GM19397 (cell line): ENCODE measurements around the gene DDX17.

Experiments used
- ATAC-seq: cut with Tn5 transposase; IDR thresholded peaks from one replicate; pipeline ENCODE4 v1.9.1; 2021; ENCODE audit warnings: mild to moderate bottlenecking, moderate library complexity; ENCODE audit not compliant: unreplicated experiment

DDX17 gene

DNA sequence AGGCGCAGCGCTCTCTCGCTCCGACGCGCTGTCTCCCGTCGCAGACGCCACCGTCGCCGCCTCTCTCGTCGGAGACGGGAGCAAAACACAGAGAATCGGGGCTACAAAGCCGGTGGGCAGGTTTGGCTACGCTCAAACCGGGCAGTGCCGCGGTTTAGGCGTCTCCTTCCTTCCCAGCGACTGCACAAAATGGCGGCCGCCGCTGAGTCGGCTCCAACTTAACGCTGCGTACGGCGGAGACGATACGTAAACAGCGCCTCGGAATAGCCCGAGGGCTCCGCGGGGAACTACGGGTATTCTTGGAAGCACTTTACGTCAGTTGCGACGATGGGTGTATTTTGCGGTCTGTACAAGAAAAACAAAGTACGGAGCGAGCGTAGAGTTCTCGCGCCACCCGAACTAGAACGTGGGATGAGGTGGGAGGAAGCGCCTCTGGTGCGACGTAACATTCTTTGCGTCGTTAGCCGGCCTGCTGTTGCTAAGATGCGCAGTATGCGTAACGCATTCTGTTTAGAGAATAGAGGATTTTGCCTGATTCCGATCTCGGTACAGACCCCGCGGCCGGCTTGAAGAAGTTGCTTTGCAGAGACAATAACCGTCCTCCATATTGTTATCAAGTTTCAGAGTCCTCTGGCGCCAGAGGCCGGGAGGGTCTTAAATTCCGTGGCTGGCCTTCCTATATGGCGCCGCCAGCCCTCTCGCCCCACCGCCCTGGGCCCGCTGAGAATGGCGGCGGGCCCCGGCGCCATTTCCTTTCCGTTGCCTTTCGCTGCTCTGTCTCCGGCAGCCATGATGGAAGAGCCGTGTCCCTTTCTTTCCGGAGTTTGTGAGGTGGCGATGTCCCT is at the start of gene DDX17:
Gene DDX17 (minus strand): TSS at position 194 of the 845 bp plus-strand sequence.
- peak; percentile 84 for ATAC-seq

DNA sequence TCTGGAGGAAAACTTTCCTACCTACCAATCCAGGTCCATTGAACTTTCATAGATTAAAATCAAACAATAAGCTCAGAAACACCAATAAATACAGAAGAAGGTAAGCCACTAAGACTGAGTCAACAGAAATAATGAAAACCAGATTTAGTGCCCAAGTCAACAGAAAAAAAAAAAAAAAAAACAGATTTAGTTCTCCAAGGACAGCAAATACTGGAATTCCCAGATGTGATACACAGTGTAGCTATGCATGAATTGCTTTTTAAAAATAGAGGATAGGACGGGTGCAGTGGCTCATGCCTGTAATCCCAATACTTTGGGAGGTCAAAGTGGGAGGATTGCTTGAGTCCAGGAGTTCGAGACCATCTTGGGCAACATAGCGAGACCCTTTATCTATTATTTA is 48.2 kb upstream of the DDX17 start:
- no peak for ATAC-seq

DNA sequence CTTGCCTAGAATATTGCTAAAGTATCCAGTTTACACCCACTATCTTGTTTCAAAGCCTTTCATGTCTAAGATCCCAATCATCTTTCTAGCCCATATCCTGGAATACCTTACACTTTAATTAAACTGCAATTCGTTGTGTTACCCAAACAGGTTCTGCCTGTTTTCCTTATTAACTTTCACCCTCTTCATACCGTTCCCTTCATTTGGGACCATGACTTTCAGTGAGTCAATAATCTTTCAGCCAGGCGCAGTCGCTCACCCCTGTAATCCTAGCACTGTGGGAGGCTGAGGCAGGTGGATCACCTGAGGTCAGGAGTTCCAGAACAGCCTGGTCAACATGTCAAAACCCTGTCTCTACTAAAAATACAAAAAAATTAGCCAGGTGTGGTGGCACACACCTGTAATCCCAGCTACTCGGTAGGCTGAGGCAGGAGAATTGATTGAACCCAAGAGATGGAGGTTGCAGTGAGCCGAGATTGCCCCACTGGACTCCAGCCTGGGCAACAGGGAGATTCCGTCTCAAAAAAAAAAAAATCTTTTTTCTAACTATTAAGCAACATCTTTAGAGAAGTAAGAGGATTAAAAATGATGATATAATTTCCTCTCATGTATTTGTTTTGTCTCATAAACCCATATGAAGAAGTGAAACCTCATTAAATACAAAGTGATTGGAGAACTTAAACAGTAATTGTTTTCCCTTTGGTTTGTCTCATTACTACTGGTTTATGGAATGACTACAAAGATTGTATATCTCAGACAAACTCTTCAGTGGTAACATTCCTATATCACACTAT is 43.2 kb upstream of the DDX17 start:
- no peak for ATAC-seq

DNA sequence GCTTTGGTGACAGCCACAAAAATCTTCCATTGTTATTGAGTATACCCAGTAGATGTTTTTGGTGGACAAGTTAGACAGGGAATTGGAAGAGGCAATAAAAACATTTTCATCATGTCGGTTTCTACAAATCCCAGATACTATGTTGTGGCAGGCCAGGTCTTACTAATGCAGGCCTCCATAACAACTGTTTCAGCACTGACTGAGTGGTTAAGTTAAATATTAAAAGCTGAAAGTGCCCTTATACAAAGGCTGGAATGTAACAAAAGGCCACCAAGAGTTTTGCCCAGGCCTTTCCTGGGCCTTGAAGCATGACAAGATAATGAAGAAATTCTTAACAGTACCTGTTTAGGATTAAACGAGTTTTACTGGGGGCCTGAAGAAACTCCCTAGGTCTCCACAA is 34.6 kb upstream of the DDX17 start:
- ATAC-seq: no peak

DNA sequence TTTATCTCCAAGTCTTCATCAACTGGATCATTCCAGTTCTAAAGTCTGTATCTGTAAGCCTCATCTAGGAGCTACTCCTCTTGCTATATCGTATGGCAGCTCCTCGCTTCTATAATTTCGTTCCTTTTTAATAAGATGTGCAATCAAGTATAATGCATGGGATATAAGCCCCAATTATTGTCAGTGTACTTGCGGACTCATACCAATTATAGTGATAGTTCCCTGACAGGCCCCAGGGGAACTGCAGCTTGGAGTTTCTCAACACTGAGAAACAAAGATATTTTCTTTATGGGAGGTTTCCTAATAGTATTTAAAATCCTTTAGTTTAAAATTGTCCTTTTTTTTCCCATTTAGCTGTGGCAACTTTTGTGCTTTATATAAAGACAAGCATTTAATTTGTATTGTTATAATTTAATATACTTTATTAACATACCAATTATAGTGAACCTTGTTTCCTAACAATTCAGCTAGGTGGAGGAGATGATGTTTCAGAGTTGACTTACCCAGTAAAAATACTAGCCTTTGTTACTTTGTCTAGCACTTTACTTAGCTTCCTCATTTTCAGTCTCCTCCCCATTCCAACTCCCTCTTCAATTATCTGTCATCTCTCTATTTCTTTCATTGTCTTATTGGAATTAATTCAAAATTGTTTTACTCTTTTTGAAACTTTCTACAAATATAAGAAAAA is 25.3 kb upstream of the DDX17 start:
- no peak for ATAC-seq

DNA sequence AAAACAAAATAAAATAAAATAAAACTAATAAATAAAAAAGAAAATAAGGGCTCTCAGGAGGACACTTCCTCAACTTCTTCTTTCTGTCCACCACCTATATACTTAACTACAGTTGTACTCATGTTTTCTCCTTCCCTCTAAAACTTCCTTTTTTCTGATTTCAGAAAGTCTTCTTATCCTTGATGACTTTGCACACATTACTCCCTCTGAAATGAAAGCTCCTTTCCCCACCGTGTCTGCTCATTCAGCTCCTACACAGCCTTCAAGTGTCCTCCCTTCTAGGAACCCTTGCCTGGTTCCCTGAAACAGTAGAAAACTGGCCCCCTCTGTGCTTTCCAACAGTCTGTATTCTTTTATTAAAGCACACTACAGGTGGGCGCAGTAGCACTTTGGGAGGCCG is 18.3 kb upstream of the DDX17 start:
- ATAC-seq: no peak

DNA sequence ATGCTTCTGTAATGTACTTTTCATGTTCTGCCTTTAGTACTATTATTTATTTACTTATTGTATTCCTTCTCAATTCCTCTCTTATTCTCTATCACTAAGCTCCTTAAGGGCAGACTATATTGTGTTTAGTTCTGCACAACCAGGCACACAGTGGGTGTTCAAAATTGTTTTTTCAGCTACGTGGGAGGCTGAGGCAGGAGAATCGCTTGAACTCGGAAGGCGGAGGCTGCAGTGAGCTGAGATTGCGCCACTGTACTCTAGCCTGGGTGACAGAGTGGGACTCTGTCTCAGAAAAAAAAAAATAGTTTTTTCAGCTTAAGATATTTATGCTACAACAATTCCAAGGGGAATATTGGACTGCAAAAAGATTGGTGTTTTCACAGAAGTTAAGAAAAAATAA is 17.4 kb upstream of the DDX17 start:
- ATAC-seq: no peak

DNA sequence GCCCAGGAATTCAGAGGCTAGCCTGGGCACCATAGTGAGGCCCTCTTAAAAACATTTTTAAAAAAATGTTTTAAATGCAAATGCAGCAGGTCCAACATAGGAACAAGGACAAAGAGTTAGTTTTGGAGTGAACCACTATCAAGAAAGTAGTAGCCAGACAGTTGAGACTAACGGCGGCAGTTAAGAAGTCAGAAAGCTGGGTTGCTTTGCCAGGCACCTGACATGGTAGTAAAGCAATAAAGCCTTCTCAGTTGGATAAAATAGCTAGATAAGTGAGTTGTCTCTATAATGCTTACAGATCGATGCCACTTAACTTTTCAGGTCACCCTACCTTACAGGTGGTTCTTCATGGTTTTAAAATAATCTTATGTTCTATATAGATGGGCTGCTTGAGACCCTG is 16.9 kb upstream of the DDX17 start:
- ATAC-seq: no peak

DNA sequence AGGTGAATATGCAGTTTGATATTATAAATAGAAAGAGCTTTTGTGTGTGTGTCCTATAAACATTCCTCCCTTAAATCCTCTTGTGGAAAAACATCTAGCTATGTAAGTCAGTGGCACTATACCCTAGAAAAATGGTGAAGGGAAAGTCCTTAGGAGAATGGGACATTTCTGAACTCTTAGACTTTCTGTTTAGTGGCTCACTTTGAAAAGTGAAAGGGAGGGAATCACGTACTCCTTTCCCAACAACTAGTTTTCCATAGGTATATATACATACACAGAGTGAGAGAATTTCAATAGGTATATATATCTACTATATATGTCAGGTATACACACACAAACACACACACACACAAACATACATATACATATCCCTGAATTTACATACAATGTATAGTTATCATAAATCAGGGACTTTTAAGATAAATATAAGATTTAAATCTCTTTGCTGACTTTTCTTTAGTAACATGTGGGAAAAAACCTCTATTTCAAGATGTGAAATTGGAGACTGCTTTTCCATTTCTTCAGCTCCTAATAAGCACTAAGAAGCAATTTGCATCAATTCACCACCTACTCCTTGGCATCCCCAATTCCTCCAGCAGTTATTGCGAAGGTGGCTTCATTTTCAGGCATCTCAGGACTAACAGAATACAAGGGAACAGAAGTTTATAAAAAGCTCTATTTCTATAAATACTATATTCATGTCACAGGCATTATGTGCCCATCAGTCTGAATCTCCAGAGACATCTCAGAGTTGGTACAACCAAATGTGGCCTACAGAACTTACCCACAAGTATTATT is 13.5 kb upstream of the DDX17 start:
- no peak for ATAC-seq

DNA sequence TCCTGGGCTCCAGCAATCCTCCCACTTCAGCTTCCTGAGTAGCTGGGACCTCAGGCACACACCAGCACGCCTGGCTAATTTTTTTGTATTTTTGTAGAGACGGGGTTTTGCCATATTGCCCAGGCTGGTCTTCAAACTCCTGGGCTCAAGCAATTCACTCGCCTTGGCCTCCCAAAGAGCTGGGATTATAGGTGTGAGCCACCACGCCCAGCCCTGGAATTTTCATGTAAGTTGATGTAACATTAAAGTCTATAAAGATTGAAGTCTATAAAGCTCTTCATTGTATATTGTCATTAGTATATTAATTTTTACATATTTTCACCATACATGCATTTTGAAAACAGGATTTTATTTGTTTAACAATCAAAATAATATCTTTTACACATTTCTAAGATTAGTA is 12.5 kb upstream of the DDX17 start:
- ATAC-seq: no peak

DNA sequence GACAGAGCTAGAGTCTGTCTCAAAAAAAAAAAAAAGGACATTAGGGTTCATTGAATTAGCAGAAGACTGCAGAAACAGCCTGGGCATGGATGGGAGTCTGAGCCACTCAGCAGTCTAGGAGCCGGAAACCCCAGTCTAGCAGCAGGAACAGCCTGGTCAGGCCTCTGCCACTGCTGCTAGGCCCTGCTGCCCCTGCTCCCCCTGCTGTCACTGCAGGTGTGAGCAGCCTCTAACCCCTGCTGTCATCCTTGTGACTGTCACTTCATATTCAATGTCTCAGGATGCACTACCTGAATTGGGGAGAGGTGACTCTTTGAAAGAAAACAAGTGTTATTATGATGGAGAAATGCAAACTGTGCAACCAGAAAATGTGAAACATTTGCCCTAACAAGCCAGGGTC is 7.0 kb upstream of the DDX17 start:
- no peak for ATAC-seq

DNA sequence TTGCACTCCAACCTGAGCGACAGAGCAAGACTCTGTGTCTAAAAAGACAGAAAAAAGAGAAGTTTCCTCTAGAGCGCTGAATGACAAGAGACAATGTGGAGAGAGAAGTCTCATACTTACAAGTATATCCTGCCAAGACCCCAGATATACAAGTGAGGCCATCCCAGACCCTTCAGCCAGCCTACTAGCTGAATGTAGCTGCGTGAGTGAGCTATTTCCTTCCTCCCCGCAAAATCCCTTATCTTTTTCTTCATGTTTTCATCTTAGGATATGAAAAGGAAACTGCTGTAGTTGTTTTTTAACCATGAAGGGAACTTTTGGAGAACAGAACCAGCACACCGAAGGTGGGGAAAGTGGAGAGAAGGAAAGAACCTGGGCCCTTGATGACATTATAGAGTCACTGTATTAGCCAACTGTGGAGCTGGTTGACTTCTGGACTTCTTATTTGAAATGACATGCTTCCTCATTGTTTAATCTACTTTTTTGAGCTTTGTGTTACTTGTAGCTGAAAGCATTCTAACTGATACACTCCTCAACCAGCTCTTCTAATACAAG is 4.4 kb upstream of the DDX17 start:
- ATAC-seq: no peak

DNA sequence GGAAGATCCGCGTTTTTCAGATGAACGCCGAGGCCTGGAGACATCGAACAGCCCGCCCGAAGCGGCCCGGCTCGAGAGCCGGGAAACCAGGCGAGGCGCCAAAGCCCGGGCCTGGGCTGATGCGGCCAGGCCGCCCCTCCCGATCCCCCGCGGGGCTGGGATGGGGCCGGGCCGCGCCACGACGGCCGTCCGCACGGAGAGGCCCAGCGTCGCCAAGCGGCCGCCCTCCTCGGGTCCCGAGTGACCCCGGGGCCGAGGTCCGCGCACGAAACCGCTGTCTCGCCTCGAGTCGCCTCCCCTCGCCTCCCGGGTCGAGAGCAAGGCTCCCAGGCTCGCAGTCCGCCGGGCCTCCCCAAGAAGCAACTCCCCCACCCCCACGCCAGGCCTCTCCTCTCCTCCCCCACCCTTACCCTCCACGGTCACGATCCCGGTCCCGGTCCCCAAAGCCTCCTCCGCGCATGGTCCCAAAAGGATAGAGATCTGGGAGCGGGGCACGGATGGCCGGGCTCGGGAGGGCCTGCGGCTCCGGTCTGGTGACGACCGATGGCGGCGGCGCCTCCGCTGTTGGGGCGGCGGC is 482 bp downstream of the DDX17 start:
- peak; percentile 26 for ATAC-seq

DNA sequence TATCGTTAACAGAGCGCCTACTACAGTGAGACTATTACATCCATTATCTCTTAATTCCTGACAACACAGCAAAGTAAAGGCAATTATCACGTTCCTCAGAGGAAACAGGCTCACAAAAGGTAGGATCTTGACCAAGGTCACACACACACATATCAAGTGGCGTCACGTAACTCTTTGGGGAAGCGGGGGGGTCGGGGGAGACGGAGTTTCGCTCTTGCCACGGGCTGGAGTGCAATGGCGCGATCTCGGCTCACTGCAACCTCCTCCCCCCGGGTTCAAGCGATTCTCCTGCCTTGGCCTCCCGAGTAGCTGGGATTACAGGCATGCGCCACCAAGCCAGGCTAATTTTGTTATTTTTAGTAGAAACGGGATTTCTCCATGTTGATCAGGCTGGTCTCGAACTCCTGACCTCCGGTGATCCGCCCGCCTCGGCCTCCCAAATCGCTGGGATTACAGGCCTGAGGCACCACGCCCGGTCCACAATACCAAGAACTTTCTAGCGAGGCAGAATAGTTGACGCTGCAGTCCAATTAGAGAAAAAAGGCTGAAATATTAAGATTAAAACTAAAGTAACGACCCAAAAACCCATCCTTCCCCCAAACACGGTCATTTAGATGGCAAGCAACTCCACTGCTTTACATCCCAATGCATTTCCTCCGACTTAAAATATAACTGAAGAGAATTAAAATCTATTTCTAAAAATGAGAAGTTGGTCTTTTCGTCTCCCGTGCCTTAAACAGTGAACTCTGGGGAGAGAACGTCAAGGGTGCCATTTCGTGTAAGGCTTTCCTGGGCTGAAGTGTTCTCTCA is 1.2 kb downstream of the DDX17 start:
- no peak for ATAC-seq

DNA sequence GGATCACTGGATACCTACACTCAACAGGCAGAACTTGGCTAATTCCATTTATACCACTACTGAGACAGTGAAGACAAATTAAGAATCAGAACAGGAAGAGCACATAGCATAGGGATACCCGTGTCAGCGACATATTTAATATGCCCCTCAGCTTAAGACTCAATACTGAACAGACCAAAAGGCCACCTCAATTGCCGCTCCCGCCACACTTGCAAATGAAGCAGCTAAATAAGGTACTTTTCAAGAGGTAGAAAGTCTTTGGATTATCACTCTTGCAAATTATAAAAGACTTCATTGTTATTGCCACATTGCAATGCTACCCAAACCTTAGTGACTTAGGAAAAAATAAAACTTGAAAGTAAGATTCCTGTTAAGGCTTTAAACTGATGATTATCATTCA is 3.1 kb downstream of the DDX17 start:
- ATAC-seq: no peak

DNA sequence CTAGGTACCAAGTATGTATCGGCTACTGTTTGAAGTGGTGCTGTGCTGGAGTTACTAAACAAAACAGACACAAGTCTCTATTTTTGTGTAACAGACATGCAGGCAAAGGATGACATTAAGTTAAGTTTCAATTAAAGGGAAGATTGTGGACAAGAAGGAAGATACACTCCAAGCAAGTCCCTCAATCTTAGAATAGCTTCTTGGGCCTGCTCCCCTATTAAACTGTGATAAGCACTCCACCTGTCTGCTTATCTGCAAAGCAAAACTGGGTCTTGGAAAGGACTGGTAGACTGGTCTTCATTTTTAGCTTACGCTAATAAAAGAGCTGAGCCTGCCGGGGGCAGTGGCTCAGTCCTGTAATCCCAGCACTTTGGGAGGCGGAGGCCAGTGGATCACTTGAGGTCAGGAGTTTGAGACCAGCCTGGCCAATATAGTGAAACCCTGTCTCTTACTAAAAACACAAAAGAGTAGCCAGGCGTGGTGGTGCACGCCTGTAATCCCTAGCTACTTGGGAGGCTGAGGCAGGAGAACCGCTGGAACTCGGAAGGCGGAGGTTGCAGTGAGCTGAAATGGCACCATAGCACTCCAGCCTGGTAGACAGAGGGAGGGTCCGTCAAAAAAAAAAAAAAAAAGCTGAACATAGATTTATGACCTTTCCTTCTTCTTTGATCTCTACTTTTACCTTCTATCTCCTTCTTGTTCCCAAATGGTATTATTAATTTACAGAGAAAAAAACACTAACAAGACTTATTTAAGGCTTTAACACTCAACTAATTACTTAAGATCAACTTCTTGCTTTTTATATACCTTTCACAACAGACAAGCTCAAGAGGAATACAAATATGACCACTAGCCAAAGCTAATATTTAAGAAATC is 4.1 kb downstream of the DDX17 start:
- no peak for ATAC-seq

DNA sequence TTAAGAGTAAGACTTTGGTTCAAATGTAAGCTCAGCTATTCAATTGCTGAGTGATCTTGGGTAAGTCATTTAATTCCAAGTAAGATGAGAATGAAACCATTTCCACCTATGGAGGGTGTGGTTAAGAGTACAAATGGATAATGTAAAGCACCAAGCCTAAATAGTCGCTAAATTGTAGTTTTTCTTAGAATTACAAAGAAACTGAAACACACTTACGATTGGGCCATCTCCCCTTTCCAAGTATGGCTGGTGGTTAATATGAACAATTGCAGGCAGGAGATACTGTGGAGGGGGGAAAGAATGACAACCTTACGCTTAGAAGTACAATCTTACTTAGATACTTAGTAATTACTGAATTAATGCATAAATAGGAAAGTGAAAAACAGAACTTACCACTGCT is 8.2 kb downstream of the DDX17 start:
- ATAC-seq: no peak

DNA sequence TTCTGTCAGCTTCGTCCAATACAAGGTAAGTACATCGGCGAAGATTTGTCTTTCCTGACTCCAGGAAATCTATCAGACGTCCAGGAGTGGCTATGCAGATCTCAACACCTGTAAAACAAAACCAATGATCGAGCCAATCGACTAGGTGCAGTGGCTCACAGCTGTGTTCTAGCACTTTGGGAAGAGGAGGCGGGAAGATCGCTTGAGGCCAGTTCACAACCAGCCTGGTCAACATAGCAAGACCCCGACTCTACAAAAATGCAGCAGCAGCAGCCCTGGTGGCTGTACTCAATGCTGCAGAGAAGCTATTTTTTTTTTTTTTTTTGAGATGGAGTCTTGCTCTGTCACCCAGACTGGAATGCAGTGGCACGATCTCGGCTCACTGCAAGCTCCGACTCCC is 11.2 kb downstream of the DDX17 start:
- ATAC-seq: no peak
